HG03280 (cell line): ENCODE measurements around the gene GPR143.
"Not testable (repeated sequence)": the region's sequence is repeated elsewhere in the genome, so short reads cannot be mapped to it uniquely, and the experiment has no call there.

ENCODE experiments used
- ATAC-seq: cut with Tn5 transposase; IDR thresholded peaks from one replicate; pipeline ENCODE4 v1.9.1; 2021; ENCODE audit warnings: mild to moderate bottlenecking, moderate library complexity; ENCODE audit not compliant: unreplicated experiment

The GPR143 gene

DNA sequence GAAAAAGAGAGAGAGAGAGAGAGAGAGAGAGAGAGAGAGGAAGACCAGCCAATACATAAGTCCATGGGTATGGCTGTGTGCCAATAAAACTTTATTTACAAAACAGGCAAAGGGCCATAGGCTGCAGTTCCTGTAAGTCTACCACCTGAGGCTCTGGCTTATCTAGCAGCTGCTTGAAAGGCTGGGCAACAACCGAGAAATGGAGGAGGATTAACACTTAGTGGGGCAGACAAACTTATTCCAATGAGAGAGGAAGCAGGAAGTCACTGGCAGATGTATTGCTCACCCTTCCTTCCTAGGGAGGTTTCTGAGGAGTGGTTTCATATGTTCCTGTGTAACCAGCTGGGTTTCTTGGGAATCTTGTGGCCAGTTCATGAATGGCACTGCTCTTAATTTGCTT is 4.7 kb upstream of the GPR143 start:
- no peak for ATAC-seq

DNA sequence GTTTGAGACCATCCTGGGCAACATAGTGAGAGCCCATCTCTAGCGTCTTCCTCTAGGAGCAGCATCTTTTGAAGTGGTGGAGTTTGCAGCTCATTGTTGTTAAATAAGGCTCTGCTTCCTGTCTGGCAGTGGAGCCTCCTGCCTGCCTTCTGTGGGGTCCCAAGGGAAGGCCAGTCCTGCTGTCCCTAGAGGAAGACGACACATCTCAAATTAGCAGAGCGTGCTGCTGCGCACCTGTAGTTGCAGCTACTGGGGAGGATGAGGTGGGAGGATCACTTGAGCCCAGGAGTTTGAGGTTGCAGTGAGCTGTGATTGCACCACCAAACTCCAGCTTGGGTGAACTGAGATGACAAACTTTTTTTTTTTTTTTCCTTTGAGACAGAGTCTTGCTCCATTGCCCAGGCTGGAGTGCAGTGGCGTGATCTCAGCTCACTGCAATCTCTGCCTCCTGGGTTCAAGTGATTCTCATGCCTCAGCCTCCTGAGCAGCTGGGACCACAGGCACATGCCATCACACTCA is 2.7 kb upstream of the GPR143 start:
- ATAC-seq, result not testable (repeated sequence)

DNA sequence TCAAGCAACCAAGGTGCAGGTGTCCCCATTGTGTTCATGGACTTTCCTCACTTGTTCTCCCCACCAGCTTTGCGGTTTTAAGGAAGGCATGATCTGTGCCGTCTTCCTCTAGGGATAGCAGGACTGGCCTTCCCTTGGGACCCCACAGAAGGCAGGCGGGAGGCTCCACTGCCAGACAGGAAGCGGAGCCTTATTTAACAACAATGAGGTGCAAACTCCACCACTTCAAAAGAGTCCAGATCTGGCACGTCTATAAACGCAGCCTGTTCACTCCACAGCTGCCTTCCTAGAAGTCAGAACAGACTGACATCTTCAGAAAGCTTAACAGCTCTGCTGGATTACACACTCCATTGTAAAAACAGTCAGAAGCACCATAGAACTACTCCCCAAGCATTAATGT is 1.7 kb upstream of the GPR143 start:
- ATAC-seq, result no peak

DNA sequence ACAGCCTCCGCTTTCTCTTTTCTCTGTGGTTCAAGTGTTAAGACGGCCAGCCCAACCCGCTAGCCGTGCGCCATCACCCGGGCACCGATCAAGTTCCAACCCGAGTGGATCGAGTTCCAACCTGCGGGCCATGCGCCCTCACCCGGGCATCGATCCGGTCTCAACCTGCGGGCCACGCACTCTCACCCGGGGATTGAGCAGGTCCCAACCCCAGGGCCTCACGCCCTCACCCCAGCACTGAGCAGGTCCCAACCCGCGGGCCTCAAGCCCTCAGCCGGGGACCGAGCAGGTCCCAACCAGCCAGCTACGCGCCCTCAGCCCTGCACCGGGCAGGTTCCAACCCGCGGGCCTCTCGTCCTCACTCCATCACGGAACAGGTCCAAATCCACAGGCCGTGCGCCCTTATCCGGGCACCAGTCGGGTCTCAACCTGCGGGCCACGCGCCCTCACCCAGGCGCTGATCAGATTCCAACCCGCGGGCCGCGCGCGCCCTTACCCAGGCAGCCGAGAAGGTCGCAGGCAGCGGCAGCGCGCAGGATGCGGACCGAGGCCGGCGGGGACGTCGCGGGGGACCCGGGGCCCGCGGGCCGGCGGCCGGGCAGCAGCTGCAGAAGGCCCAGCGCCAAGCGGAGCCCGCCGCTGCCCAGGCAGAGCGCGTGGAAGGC is 443 bp downstream of the GPR143 start:
- ATAC-seq, result no peak

DNA sequence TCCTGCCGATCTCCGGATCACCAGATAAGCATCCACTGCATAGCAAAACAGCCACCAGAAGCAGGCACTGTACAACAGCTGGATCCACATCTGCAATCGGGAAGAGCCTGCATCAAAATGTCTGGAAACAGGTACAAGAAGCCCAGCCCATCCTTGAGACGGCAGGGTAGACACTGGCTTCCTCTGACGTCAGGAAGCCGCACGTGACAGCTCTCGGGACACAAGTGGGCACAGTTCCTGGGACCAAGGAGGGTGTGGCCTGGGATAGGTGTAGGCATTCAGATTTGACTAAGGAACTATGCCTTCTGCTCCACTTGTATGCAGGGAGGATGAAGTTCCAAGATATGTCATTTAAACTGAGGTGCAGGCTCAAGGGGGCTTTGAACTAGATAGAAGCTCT is 6.3 kb downstream of the GPR143 start:
- no peak for ATAC-seq

DNA sequence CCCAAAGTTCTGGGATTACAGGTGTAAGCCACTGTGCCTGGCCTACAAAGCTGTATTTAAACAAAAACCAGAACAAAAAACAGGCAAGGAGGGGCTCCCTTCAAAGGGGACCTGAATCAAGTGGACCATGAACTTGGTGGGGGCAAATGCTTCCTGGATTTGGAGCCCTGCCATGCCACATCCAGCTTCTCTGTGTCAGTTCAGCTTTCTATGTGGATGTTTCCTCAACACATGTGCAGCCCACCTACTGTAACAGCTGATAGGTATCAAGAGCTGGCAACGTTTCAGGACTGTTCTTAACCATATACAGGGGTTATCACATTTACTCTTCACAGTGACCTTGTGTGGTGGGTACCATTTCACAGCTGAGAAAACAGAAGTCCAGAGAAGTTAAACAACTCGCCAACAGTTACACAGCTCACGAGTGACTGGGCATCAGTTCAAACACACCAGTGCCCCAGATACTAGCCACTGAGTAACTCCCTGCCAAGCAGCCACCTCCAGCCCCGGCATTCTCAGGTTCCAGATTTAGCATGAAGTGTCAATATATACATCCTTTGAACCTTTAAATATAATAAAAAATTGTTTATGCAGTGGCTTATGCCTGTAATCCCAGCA is 7.5 kb downstream of the GPR143 start:
- no peak for ATAC-seq

DNA sequence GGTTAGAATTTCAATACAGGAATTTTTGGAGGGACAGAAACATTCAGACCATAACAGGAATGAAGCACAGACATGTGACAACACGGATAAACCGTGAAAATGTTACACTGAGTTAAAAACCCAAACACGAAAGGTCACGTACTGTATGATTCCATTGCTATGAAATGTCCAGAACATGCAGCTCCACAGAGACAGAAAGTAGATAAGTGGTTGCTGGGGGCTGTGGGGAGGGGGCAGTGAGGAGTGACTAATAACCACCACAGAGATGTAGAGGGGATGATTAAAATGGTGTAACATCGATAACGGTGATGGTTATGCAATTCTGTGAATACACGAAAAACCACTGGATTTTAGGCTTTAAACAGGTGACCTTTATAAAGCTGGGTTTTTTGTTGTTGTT is 8.3 kb downstream of the GPR143 start:
- ATAC-seq, result no peak

DNA sequence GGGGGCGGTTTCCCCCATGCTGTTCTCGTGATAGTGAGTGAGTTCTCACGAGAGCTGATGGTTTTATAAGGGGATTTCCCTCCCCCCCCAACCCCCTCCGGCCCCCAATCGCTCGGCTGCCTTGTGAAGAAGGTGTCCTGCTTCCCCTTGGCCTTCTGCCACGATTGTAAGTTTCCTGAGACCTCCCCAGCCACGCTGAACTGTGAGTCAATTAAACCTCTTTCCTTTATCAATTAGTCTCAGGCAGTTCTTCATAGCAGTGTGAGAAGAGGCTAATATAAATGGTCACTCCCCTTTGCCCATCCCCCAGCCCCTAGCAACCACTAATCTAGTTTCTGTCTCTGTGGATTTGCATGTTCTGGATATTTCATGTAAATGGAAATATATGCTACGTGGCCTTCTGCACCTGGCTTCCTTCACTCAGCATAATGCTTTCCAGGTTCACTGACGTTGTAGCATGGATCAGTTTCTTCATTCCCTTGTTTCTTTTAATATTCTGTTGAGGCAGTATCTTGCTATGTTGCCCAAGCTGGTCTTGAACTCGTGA is 16.4 kb downstream of the GPR143 start:
- ATAC-seq, result no peak

DNA sequence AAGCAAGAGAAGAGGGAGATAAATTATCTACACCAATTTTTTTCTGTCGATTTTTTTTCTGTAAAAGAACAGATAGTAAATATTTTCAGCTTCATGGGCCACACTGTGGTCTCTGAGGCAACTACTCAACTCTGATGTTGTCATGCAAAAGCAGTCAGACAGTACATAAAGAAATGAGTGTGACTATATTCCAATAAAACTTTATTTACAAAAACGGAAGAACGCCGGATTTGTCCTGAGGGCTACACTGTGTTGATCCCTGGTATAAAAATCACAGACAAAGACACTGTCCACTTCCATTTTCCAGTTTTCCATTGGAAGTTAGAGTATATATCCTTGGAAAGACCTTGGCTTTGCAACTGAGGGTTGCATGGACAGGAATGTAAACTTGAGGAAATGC is 18.0 kb downstream of the GPR143 start:
- no peak for ATAC-seq

DNA sequence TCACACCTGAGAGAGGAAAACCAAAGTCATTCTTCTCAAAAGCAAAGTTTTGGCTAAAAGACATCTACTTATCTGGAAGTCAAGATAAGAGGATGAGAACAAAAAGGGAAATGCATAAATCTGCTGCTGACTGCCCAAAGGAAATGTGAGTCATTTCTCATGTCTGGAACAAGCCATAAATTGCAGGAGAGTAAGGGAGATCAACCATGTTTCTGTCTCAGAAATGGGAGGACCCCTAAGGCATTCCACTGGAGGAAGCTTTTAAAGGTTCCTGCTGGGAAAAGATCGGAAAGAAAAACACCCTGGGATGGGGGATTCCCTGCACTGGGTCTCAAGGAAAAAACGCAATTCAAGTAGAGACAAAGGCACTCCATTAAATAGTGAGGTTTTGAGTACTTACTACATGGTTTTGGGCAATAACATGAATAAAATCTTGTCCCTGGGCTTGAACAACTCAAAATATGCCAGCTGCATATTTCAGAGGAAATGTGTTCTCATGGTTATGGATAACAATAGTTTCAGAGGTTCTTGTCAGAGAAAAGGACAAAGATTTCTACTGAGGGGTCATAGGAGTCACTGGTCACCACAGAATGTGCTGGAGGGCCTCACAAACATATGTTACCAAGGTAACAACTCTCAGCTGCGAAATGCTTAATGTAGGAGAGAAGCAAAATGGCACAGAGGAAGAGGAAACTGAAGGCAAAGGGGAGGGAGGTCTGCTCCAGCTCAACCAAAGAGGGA is 19.3 kb downstream of the GPR143 start:
- ATAC-seq, result no peak

DNA sequence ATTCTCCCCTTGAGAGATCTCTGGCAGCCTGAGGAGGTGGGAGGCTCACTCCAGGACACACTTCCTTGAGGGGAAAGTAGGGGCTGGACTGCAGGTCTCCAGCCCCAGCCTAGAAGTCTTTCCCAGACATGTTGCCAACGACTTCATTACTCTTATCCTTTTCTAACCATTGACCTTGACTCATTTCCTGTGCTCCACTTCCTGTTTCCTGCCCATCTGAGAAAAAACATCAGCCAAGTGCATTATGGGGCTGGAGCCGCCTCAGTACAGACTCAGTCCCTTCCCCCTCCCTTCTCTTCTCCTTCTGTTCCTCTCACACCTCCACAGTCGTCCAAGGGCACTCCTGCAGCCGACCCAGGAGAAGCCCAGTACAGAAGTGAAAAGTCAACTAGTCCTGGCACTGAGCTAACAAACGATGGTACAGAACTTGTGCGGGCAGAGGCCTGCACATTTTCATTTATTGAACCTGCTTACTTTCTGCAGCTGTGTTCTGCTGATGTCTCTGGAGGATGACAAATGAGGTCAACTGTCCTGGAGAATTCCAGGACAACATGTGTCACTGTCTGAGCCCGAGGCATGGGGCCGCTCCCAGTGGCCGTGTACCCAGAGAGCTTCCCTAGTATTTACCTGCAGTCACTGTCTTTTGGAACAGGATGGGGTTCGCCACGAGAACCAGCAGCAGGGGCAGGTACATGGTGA is 20.1 kb downstream of the GPR143 start:
- ATAC-seq, result no peak

DNA sequence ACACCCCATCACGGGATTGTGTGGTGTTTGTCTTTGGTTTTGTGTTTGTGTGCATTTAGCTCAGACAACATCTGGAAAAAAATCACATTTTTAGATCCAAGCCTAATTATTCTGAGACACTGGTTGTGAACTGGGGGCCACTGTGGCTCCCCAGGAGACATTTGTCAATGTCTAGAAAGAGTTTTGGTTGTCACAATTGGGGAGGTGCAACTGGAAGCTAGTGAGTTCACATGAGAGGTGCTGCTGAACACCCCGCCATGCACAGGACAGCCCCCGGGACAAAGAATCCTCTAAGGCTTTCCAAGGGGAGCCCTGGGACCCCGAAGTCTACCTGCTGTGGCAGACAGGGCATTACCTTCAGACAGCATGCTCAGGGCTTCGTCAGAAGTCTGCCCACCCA is 26.5 kb downstream of the GPR143 start:
- ATAC-seq, result no peak

DNA sequence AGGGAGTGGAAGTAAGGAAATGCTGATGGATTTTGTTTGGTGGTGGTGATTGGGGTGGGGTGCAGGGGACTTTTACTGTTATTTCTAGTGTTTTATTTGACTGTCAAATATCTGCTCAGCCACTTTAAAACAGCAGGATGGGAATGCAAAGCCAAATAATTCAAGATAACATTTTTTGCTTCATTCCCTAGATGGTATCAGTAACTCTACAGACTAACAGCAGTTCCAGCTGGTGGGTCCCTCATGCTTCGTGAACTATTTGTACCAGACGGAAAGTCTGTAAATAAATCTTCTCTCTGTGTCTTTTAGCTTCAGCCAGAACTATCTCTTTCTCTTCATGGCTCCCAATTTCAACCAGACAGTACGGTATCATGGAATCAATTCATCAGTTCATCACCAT is 27.5 kb downstream of the GPR143 start:
- ATAC-seq, result no peak

DNA sequence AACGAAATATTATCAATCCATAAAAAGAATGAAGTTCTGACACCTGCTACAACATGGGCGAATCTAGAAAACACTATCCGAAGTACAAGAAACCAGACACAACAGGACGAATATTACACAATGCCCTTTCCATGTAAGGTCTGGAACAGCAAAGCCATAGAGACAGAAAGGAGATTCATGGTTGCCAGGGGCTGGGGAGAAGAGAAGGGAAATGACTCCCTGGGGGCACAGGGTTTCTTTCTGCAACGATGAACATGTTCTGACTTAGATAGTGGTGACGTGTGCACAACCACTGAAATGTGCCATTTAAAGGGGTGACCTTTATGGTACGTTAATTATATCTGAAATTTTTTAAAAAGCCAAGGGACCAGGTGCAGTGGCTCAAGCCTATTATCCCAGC is 28.3 kb downstream of the GPR143 start:
- no peak for ATAC-seq

DNA sequence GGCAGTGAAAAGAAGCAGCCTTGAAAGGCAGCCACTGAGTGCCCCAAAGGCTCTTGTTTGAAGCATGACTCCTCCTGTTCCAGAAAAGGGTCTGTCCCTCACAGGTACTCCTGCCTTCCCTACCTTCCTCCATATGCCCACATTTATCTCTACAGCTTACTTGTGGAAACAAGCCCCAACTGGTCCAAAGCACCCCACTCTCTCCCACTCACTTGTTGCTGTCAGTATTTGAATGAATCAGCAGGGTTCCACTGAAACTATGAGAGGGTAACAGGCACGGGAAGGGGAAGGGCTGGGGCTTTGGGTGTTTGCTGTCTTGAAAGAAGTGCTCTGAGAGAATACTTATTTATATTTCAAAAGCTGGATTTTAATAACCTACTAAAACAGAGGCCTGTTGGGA is 34.9 kb downstream of the GPR143 start:
- ATAC-seq, result no peak

DNA sequence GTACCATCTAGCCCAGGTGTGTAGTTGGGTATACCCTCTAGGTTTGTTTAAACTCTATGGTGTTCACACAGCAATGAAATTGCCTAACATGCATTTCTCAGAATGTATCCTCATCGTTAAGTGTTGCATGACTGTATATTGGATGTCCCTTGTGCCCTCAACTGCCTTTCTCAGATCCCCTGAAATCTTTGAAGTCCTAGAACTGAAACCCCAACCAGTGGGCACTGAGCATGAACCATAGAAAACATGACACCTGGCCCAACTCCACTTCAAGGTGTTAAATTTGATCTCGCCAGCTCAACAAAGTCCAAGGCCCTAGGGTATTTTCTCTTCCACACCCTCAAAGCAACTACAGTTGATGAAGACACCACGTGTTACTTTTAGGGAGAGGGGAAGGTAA is 35.6 kb downstream of the GPR143 start:
- ATAC-seq, result no peak

DNA sequence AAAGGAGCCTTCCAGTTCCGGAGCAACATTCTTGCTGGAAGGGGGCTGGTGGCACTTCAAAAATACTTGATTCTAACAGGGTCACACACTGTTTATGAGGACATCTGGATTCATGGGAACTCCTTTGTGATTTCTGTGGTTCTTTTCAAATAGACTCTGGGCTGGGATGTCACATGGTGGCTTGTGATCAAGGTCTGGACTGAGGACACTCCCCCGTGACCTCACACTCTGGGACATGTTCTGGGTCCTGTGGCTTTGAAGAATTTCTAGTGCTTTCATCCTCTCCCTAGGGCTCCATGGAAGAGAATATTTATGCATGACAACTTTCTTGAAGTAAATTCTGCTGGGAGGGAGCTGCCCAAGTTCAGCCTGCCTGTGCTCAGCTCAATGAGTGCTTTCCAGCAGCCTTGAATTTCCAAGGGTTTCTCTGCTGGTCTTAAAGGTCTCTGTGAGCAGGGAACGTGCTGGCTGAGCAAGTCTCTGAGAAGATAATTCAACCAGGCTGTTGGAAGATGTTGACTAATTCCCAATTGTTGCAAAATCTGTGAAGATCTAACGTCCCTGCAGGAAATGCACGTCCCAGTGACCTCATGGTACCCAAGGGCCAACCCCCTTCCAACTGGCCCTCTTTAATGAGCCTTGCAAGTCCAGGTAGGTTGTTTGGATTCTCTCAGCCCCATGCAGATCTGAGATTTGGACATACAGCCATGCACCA is 36.3 kb downstream of the GPR143 start:
- ATAC-seq, result no peak

DNA sequence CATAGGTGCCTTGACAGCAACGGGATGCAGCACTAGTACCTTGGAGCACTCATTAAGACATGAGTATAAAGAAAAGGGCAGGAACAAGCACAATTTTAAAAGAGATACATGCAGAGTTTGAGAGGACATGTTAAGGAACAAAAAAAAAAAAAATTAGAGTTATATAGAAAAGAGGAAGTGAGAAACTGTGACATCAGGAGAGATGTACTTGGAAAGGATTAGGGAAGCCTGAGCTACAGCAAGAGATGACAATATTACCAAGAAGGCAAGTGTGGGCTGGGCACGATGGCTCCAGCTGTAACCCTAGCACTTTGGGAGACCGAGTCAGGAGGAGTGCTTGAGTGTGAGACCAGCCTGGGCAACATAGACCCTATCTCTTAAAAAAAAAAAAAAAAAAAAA is 37.4 kb downstream of the GPR143 start:
- no peak for ATAC-seq

DNA sequence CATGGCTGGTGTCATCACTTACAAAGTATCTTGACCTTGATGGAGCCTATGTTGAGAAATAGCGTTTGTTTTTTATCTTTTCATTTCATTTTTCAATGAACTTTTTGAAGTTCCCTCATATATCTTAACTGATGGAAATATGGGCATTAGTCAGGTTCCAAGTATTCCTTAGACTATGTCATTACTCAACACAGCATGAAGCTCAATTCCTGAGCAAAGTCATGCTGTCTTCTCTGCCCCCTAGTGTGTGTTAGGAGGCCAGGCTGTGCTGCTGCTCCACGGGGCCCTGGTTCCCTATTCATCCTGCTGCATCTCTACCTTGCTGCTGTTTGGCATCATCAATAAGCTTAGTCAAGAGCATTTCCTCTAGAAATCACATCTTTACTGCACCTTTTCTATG is 40.9 kb downstream of the GPR143 start:
- ATAC-seq, result no peak

DNA sequence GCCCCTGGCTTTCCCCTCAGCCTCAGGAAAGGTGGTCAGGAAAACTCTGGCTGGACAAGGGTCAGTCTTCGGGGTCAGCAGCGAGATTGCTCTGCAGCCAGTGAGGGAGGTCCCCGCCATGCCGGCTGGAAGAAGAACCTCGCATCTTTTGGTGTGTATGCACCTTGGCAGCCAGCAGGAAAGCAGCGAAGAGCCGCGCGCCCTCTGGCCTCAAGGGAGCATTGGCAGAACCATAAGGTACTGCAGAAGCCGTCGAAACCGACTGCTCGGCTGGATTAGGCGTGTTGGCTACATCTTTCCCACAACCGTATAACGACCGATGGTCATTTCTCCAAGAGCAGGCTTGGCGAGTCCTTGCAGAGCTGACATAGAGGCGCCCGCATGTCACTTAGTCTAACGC is 48.3 kb downstream of the GPR143 start:
- no peak for ATAC-seq

DNA sequence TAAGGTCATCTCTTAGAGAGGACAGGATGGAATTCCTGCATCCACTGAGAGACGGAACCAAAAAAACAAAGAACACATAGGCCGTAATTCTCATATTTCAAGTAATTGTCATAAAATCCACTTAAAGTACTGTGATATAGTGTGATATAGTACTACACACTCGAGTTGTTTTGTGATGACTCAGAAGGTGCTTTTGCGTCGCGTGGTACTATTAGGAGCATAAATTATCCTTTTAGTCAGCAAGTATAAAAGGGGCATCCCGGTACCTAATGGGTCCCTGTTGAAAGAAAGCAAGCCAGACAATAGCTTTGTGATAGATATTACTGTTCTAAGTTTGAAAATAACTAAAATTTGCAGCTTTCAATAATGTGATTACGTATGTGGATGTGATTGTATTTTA is 55.3 kb downstream of the GPR143 start:
- no peak for ATAC-seq
